Hematopoietic multipotent progenitor cell treated with erythropoietin and hydrocortisone succinate and interleukin-3 and kit ligand, for 17 days (in vitro differentiated cells): ENCODE data around the gene MYO9B.
"Not testable (repeated sequence)": the region's sequence is repeated elsewhere in the genome, so short reads cannot be mapped to it uniquely, and the experiment has no call there.

ENCODE experiments used
- DNase-seq: peaks from one replicate; pipeline ENCODE4 v3.0.0-alpha.2; 2015; ENCODE audit warnings: low spot score

Gene MYO9B

DNA sequence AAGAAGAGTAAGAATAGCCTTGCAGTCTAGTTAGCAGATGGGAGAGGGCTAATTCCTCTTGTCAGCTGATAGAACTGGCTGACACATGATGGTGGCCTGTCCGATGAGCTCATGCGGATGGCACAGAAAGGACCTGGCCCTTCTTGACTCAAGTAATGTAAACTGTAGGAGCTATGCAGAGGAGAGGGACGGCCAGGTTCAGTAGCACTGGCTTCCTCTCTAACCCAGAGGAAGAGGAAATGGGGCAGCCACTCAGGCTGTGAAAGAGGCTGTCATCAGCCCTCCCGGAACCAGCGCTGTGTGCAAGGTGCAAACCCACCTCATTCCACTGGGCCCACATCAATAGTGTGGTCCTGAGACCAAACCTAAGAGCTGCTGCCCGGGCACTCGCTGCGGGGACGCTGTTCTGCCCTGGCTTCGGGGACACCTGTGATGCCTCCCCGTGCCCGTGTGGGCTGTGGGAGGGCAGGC is 108.8 kb downstream of the MYO9B start:
- DNase-seq, result no peak

DNA sequence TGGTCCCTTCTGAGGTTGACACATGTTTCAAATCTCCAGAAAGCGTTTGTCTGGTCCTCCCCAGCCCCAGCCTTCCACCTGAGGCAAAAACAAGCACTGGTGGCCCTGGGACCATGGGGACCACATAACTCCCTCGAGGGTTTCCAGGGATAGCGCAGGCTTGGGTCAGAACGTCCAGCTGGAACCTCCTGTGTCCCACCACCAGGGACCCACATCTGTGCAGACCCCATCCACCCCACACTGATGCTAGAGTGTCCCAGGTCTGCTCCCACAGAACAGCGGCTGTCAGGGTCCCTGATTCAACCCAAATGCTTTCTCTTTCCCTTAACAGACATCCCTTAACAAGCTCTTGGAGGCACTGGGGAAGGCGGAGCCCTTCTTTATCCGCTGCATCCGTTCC is 110.0 kb downstream of the MYO9B start:
- no peak for DNase-seq

DNA sequence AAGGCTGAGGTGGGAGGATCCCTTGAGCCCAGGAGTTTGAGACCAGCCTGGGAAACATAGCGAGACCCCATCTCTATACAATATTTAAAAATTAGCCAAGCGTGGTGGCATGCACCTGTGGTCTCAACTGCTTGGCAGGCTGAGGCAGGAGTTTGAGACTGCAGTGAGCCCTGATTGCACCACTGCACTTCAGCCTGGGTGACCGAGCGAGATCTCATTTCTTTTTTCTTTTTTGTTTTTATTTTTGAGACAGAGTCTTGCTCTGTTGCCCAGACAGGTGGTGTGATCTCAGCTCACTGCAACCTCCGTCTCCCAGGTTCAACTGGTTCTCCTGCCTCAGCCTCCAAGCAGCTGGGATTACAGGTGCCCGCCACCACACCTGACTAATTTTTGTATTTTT is 116.2 kb downstream of the MYO9B start:
- DNase-seq, result not testable (repeated sequence)

DNA sequence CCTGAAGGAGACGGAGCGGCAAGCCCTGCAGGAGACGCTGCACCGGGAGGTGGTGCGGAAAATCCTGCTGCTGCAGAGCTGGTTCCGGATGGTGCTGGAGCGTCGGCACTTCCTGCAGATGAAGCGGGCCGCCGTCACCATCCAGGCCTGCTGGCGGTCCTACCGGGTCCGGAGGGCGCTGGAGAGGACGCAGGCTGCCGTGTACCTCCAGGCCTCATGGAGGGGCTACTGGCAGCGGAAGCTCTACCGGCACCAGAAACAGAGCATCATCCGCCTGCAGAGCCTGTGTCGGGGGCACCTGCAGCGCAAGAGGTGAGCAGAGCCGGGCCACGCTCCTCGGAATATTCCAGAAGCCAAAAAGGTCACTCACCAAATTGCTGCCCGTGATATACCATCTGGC is 117.2 kb downstream of the MYO9B start:
- no peak for DNase-seq

DNA sequence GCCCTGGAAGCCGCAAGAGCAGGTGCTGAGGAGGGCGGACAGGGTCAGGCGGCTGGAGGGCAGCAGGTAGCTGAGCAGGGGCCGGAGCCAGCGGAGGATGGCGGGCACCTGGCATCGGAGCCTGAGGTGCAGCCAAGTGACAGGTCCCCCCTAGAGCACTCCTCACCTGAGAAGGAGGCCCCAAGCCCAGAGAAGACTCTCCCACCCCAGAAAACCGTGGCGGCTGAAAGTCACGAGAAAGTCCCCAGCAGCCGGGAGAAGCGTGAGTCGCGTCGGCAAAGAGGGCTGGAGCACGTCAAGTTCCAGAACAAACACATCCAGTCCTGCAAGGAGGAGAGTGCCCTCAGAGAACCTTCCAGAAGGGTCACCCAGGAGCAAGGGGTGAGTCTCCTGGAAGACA is 119.0 kb downstream of the MYO9B start:
- no peak for DNase-seq

DNA sequence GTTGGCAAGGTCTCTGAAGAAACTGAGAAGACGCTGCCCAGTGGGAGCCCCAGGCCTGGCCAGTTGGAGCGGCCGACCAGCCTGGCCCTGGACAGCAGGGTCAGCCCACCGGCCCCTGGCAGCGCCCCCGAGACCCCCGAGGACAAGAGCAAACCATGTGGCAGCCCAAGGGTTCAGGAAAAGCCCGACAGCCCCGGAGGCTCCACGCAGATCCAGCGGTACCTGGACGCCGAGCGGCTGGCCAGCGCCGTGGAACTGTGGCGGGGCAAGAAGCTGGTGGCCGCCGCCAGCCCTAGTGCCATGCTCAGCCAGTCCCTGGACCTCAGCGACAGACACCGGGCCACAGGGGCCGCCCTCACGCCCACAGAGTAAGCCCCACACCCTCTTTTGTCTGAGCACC is 119.5 kb downstream of the MYO9B start:
- no peak for DNase-seq

DNA sequence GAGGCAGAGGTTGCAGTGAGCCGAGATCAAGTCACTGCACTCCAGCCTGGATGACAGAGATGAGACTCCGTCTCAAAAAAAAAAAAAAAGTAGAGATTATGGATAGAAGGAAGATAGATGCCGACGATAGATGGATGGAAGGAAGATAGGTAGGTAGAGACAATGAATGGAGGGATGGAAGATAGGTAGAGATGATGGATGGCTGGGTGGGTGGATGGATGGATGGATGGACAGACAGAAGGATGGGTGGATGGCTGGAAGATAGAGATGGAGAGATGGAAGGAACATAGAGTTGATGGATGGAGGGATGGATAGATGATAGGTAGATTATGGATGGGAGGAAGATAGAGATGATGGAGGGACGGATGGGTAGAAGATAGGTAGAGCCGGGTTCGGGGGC is 121.0 kb downstream of the MYO9B start:
- DNase-seq, result no peak

DNA sequence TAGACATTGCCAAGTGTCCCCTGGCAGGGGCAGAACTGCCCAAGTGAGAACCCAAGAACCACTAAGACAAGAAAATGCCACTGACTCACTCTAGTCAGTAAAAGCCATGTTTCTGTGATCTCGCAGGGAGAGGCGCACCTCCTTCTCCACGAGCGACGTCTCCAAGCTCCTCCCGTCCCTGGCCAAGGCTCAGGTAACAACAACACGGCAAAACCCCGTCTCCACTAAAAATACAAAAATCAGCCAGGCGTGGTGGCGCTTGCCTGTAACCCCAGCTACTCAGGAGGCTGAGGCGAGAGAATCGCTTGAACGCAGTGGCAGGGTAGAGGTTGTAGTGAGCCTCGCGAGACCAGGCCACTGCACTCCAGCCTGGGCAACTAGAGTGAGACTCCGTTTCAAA is 122.1 kb downstream of the MYO9B start:
- no peak for DNase-seq

DNA sequence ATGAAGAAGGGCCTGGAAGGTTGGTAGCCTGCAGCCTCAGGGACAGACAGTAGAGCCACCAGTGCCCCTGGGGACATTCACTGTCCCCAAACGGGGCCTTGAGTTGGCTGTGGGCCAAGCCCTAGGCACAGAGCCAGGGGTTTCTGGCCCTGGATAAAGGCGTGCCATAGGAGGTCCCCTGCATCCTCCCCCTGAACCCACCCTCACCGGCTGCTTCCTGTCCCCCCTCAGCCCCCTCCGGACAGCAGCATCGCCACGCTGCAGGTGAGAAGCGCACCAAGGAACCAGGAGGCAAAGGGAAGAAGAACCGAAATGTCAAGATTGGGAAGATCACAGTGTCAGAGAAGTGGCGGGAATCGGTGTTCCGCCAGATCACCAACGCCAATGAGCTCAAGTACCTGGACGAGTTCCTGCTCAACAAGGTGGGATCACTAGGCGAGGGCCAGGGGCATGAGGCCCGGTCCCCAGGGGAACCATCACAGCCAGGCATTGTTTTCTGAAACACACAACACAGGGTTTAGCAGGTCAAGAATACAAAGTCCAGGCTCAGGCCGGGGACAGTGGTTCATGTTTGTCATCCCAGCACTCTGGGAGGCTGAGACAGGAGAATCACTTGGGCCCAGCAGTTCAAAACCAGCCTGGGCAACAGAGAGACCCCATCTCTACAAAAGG is 125.0 kb downstream of the MYO9B start:
- no peak for DNase-seq

DNA sequence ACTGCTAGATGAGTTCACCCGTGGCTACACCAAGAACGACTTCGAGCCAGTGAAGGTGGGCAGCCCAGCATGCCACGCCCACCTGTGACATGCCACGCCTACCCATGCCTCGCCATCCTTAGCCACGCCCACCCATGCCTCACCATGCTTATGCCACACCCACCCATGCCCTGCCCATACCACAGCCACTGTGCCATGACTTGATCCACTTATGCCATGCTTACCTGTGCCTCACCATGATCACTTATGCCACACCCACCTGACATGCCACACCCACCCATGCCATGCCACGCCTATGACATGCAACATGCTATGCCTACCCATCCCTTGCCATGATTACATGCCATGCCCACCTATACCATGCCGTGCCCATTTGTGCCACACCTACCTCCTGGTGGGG is 126.7 kb downstream of the MYO9B start:
- peak; percentile 59 for DNase-seq

DNA sequence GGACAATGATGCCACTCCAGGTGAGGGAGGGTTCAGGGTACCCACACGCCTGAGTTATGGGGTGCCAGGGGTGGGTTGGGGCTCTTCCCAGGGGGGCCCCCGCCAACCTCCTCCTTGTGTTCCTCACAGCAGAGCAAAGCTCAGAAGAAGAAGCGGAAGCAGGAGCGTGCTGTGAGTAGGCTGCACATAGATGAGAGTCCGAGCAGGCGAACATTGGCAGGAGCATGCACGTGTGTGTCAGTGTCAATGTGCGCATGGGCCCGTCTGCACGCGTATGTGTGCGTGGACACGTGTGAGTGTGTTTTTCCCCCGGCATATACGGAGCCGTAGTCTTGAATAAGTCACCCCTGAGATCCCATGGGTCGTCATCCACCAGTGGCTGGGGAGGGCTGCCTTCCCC is 127.1 kb downstream of the MYO9B start:
- DNase-seq, result no peak

DNA sequence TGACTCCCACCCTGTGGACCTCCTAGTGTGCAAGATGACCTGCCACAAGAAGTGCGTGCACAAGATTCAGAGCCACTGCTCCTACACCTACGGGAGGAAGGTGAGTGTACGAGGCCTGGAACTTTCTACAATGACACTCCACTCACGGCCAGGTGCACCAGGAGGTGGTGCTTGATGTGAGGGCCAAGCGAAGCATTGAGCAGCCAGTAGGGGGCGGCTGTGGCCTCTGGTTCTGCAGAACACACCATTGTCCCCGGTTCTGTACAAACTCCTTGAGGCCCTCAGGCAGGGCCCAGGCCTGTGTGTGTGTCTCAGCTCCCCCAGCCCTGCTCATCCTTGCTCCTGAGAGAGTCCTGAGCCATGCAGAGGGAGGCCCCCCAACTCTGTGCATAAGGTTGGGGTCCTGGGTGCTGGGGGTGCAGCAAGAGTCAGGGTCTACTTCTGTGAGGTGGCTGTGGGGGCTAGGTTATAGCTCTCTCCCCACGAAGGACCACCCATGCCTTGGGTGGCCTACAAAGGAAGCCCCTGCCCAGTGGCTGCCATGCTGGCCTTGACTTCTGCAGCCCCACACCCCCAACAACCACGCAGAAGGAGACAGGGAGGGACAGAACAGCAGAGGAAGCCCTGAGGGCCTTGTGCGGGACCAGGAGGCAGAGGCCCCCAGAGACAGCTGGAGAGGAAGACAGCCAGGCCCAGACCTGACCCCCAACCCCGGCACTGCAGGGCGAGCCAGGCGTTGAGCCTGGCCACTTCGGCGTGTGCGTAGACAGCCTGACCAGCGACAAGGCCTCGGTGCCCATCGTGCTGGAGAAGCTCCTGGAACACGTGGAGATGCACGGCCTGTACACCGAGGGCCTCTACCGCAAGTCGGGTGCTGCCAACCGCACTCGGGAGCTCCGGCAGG is 129.9 kb downstream of the MYO9B start:
- peak; percentile 78 for DNase-seq

DNA sequence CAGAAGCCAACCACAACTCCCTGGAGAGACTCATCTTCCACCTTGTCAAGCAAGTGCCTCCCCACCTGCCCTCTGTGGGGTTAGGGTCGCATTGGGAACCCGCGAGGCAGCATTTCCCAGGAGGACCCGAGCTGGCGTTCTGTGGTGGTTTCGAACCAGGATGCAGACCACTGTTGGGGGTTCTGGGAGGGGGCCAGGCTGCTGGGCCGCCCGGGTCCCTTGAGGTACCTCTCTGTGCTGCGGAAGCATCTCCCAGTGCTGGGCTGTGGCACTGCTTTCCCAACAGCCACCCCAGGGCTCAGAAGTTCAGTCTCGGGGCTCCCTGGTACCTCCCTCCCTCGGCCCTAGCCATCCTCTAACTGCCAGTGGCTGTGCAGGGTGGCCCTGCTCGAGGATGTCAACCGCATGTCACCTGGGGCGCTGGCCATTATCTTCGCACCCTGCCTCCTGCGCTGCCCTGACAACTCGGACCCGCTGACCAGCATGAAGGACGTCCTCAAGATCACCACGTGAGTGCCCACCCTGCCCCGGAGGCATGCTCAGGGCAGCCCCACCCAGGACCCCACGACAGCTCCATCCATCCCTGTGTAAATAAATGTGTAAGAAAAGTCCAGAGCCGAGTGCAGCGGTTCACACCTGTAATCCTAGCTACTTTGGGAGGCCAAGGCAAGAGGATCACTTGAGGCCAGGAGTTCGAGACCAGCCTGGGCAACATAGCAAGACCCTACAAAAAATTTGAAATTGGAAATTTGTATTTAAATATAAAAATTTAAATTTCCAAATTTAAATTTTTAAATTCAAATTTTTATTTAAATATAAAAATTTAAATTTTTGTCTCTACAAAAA is 131.4 kb downstream of the MYO9B start:
- DNase-seq, result no peak

DNA sequence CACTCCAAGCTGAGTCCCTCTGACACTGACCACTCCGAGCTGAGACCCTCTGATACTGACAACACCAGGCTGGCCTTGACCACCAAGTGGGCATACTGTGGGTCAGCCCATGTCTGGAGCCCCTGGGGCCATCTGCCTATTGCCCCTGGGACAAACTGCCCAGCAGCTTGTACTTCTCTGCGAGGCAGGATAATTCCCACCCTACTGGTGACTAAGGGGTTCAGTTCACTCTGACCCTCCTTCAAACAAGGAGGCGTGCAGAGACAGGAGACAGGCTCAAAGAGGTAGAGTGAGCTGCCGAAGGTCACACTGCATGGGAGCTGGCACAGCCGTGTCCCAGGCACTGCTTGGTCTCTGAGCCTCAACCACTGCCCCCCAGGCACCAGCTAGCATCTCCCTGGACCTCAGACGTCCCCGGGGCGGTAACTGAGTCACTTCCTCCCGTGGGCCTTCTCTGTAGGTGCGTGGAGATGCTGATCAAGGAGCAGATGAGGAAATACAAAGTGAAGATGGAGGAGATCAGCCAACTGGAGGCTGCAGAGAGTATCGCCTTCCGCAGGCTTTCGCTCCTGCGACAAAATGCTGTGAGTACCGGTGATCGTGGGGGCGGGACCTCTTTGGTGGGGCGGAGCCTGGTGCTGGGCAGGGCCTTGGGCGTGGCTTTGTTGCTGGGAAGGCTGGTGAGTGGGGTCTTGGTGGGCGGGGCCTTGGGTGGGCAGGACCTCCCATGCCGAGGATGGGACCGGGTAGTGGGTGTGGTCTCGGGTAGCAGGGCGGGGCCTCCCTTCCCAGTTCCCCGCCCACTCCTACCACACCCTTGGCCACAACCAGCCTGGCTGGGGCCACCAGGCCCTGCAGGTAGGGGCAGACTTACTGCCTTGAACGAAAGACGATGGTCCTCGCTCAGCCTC is 133.8 kb downstream of the MYO9B start:
- DNase-seq, result peak; percentile 79

DNA sequence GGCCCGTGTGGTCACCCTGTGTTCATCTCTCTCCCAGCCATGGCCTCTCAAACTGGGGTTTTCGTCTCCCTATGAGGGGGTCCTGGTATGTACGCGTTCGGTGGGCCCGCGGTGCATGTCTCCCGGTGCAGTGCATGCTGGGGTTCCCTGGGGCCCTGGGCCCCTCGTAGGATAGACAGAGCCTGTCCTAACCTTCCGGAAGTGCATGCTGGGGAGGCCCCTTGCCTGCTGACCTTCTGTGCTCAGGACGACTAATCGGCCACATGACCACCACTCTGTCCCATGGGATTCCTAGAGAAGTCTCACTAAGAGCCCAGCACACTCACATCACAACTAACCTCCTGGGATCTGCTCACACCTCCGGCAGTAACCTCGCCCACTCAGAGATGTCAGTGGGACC is 134.7 kb downstream of the MYO9B start:
- DNase-seq, result no peak

DNA sequence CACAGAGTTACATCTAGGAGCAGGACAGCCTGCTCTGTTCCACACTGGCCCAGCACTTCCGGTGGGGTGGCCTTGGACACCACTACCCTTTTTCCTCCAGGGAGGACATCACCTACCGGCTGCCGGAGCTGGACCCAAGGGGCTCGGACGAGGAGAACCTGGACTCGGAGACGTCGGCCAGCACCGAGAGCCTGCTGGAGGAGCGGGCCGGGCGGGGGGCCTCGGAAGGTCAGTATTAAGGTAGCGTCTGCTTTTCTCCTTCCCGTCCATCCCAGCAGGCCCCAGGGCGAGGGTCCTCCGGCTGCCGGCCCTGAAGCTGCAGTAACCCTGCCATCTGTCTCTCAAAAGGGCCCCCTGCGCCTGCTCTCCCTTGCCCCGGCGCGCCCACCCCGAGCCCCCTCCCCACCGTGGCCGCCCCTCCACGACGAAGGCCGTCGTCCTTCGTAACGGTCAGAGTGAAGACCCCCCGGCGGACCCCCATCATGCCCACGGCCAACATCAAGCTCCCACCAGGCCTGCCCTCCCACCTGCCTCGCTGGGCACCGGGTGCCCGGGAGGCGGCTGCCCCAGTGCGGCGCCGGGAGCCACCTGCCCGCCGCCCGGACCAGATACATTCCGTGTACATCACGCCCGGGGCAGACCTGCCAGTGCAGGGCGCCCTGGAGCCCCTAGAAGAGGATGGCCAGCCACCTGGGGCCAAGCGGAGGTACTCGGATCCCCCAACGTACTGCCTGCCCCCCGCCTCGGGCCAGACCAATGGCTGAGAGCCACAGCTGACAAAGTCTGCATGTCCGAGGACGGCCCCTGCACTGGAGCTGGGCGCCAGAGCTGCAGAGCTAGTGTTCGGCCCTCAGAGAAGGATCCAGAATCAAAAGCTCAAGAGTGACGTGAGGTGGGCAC is 136.2 kb downstream of the MYO9B start:
- DNase-seq, result no peak

DNA sequence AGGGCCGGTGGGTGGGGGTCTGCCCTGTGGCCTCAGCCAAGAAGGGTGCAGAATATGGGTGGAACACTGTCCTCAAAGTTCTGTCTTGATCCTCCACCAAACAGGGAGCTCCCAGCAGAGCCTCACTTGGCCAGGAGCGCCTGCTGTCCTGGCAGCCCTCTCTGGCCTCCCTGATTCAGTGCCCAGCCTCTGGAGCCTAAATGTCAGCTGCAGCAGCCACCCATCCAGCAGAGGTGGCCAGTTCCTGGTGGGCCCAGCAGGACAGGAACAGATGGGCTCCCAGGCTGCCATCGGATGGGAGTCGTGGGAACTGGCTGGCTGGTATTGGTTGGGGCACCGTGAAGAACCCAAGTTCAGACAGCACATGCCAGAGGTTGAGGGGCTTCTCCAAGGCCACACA is 137.8 kb downstream of the MYO9B start:
- no peak for DNase-seq

DNA sequence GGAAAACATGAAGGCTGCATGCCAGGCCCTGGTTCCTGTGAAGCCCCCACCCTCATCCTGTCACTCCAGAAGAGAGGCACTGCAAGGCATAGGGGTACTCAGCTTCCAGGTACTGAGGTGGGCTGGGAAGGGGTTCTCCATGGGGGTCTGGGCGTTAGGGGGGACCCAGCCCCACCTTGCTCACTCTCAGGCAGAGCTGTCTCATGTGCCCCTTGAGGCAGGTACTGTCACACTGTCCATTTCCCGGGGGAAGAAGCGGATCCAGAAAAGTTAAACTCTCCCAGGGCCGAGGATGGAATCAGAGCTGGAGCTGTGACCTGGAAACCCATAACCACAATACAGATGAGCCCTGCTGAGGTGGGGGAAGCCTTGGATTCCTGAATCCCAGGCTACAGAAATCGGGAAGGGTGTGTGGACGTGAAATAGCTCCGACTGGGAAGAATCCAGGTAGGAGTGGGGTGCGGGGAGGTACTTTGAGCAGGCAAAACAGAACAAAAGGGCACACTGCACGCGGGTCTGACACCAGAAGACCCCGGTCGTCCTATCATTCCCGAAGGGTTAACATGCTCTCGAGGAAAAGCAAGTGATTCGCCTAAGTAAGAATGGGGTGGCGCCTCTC is 139.0 kb downstream of the MYO9B start:
- DNase-seq, result no peak

DNA sequence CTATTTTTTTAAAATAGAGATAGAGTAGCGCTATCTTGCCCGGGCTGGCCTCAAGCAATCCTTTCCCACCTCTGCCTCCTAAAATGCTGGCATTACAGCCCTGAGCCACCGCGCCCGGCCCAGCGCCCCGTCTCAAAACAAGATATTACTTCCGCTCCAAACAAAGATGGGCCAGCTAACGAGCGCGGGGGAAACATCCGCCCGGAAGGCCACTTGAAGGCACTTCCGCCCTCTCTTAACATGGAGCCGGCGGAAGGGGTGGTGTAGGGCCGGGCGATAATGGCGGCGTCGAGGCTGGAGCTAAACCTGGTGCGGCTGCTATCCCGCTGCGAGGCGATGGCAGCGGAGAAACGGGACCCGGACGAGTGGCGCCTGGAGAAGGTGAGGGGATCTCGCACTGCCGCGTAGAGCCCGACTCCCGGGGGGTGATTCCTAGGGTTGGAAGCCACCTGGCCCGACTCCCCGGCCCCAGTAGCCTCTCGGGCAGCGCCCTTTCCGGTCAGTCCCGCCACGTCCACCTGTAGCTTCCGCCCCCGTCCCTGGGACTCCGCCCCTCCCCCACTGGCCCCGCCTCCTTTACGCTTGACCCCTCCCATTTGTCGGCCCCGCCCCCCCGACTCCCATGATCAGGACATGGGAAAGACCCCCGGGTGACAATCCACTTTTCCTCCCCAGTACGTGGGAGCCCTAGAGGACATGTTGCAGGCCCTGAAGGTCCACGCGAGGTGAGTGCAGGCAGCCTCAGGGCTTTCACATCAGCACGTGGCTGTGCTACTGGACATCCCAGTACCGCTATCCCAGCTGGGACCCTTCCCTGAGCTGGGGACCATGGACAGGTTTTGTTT is 139.8 kb downstream of the MYO9B start, which contains the start of gene USE1:
TSS of gene USE1 (plus strand) at position 231 of the 845 bp plus-strand sequence. CDS start at position 280, 49 bp downstream.
- DNase-seq, result peak; percentile 91
